GM19023 (cell line): ENCODE data around the gene DHPS.
"Not testable (repeated sequence)": the region's sequence is repeated elsewhere in the genome, so short reads cannot be mapped to it uniquely, and the experiment has no call there.

Experiments used
- ATAC-seq: cut with Tn5 transposase; IDR thresholded peaks from one replicate; pipeline ENCODE4 v1.9.1; 2021; ENCODE audit warnings: mild to moderate bottlenecking, moderate library complexity; ENCODE audit not compliant: unreplicated experiment

DHPS gene

DNA sequence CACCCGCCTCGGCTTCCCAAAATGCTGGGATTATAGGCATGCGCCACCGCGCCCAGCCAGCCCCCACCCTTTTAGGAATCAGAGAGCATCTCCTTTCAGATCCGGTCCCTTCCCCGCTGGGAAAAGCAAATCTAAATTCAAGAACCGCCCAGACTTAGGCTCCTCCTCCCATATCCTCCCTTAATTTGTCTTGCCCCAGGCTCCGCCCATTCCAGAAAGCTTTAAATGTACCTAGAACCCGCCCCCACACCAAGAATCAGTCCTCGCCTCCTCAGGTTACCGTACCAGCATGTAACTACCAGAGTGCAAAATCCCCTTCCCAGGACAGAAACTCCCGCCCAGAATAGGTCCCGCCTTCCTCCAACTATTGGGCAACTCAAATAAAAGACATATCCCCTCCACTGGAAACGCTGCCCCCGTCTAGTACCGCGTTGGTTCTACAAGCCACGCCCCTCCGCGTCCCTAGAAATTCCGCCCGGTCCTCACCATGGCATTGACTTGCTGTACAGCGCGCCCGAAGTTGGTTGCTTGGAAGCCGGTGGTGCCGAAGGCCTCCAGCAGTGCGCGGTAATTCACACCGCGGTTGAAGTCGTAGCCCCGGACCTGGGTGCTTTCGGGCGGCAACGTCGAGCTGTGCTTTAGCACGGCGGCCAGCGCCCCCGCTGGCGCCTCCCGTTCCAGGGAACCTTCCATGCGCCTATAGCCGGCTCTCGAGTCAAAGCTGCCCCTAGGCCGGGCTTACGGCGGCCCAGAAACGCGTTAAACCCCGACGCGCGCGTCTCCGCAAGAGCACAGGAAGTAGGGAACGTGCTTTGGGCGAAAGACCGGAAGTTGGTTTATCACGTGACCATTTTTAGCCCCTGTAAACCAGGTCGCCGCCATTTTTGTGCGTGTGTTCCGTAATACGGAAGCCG is at the start of gene DHPS:
Gene DHPS, minus strand, starts transcription at position 807 of the 914 bp plus-strand sequence. Its CDS starts 114 bp downstream, at position 693.
- ATAC-seq = peak; percentile 63

DNA sequence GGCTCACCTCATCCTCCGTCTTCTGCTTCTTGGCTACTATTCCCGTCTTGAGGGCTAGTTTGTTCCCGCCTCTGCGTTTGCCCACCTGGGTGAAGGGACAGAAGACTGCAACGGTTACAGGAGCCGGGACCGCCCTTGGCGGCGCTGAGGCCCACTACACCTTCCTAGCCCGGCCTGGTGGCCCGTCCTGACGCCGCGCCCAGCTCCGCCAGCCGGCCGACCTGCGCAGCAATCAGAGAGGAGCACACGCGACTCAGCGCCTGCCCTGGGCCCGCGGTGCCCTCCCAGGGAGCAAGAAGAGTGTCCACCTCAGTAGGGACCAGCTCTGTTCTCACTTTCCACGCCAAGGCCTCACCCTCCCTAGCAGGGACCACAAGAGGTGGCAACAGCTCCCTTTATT is 49.7 kb upstream of the DHPS start:
- ATAC-seq = no peak

DNA sequence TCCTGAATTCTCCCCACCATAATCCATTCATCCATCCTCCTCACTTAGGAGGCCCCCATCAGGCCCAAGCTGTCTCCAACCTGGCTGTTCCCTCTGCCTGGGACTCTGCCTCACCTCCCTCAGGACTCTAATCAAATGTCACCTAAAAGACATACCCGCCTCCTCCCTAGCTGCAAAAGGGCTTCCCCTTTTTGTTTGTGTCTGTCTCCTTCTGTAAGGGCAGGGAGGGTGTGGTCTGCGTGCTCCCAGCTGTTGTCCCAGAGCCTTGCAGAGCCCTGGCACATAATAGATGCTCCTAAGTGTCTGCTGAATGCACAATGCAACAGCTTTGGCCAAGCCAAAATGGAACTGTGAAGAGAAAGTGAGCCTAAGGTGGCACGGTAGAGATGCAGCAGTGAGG is 48.4 kb upstream of the DHPS start:
- ATAC-seq = no peak

DNA sequence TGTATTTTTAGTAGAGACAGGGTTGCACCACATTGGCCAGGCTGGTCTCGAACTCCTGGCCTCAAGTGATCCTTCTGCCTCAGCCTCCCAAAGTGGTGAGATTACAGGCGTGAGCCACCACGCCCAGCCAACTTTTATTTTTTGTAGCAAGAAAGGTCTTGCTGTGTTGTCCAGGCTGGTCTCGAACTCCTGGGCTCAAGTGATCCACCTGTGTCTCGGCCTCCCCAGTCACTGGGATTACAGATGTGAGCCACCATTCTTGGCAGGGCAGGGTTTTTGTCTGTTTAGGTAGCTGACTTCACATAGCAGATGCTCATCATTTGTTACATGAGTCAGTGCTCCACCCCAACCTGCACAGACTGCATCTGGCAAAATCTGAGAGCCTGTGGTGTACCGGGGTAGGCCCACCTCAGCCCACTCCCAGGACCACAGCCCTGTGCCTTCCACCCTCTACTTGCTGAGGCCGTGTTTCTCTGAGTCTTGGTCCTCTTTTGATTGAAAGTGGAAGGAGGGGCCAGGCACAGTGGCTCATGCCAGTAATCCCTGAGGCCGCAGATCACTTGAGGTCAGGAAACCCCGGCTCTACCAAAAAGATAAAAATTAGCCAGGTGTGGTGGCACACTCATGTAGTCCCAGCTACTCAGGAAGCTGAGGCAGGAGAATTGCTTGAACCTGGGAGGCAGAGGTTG is 46.2 kb upstream of the DHPS start:
- ATAC-seq = no peak

DNA sequence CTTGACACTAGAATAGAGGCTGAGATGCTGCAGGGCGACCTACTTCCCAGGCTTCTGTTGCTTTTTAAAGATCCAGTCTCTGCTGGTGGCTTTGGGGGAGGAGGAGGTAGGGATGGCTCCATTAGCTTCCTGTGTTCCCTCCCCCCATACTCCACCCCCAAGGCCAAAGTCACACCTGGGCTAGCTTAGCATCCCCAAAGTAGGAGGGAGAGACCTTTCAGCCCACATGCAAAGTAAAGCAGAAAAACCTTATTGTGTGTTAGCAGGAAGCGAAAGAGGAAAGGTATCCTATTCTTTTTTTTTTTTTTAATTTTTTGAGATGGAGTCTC is 45.3 kb upstream of the DHPS start:
- no peak for ATAC-seq

DNA sequence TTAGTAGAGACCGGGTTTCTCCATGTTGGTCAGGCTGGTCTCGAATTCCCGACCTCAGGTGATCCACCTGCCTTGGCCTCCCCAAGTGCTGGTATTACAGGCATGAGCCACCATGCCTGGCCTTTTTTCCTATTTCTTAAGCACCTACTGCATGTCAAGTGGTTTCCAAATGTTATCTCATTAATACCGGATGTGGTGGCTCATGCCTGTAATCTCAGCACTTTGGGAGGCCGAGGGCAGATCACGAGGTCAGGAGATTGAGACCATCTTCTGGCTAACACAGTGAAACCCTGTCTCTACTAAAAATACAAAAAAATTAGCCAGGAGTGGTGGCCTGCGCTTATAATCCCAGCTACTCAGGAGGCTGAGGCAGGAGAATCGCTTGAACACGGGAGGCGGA is 43.9 kb upstream of the DHPS start:
- not testable (repeated sequence) for ATAC-seq

DNA sequence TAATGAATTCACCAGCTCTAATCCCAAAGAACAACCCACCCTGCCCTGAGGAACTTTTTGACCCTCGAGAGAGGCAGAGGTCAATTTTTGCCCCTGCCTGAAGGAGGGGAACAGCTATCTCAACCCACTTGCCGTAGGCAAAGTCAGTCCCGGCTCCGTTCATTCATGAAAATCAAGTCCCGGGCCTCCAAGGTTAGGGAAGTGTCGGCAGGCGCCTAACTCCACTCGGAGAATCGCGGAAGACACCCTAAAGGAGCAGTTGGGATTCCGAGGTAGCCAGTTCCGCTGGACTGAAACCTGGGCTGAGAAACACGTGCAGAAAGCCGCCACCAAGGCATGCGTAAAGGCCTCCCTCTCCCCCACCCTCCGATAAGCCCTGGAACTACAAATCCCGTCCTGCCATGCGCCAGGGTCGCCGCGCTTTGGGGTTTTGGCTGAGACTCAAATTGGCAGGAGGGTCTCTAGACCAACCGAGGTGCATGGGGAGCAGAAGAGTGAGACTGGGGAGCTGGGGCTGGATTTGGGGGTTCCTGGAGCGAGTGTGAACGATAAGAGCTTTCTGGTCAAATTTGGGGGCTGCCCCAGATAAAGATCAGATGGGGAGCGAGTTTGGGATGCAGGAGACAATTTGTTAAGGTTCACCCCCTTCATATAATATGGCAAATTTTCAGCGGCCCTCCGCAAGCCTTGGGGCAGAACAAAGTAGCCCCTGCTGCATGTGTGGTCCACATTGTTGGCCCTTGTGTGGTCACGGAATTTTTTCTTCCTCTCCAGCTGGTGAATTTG is 42.2 kb upstream of the DHPS start, which contains the start of gene TNPO2:
Gene TNPO2, minus strand, starts transcription at position 292 of the 786 bp plus-strand sequence. CDS start 2,955 bp downstream, outside the sequence.
- ATAC-seq = no peak

DNA sequence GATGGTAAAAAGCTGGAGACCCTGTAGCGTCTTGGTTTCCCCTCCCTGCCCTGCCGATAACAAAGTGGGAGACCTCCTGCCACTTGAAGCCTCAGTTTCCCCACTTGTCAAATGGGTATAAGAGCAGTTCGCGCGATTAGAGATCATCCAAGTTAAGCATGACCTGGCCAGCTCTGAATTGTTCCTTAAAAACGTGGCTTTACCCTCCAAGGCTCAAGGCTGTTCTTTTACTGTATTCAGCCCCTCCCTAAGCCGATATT is 41.6 kb upstream of the DHPS start:
- ATAC-seq = no peak

DNA sequence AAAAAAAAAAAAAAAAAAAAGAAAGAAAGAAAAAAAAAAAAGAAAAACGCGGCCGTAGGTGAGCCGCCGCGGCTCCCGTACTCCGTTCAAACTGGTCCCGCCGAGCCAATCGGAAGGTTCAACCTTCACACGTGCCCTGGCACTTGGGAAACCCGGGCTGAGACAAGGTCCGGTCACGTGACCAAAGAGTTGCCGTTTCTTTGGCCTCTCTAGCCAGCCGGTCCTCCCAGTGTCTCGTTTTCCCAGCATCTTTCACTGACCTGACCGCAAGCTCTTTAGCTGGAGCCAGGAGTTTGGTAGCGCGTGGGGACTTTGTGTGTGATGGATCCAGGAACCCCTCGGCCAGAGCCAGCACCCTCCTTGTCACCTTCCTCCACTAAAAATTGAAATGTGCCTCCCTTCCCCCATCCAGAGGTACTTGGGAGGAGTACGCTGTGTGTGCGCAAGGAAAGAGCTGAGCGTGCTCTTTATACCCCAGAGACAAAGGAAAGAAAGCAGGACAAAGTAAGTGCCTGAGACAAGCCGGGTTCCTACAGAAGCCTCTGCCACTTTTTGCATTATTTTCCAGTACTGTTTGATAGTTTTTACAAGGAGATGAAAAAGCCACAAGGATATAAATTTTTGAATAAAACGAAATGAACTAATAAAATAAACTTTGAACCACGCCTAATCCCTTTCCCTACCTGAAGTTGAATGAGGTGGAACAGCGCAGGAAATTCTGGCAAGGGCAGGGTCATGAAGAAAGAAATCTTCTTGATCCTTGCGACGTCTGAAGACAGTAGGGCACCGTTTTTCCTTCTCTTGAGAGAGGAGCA is 41.1 kb upstream of the DHPS start:
- ATAC-seq = peak; percentile 81

DNA sequence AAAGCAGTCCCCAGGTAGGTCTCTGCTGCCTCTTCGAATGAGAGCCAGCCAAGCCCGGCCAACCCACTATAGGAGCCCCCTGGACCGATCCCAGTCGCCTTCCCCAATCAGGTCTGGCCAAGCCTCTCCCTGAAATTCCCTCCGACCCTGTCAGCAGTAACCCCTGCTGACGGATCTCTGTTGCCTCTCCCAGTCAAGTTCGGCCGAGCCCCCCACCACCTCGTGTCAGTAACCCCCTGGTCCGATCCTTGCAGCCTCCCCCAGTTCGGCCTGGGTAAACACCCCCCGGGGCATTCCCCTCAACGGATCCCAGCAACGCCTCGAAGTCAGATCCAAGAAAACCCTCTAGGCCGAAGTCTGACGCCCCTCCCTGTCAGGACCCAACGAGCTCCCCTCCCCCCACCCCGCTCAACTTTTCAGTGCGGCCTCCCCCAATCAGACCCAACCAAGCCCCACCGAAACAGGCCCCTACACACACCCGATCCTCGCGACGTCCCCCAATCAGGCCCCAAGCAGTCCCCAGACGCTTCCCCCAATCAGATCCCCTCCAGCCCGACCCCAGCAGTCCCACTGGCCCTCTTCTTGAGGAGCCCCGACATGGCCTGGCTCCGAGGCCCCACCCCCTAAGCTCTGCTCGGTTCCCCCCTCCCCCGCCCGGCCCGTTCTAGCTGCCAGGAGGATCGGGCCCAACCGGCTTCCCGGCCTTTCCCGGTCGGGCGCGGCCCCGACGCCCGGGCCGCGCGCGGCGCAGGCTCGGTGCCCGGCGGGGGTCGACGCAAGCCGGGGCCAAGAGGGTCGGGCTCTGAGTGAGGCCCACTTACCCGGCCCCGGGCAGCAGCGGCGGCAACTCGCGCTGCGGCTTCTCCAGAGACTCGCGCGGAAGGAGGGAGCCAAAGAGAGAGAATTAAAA is 40.2 kb upstream of the DHPS start:
- ATAC-seq = no peak

DNA sequence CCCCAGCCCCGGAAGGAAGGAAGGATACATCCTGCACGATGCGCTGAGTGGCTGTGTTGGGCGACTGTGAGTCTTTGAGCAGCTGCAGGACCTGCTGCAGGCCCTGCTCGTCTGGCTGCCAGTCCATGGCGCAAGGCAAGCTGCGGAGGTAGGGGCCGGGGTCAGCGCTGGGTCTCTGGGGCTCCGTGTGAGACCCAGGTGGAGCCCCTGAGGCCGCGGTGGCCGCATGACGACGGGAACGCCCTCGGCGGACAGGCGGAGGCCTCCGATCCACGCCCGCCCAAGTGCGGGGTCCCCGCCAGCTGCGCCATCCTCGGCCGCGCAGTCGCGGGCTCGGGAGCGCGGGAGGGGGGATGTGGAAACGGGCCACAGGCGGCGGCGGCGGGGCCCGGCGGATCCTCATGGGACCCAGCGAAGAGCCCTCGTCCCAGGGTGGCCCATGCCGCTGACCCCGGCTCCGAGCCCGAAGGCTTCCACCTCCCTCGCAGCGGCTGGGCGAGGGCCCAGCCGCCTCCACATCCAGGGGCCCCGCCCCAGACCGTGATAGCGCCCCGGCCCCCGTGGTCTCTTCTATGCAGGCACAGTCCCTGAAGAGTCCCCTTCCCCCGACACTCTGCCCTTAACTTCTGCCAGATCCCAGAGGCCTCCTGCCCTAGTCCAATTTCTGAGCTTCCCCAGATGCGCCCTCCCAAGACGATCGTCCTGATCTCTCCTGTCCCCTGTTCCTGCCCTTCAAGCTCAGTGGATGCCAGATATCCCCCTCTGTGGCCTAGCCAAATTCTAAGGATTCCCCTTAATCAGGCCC is 39.4 kb upstream of the DHPS start:
- ATAC-seq = no peak

DNA sequence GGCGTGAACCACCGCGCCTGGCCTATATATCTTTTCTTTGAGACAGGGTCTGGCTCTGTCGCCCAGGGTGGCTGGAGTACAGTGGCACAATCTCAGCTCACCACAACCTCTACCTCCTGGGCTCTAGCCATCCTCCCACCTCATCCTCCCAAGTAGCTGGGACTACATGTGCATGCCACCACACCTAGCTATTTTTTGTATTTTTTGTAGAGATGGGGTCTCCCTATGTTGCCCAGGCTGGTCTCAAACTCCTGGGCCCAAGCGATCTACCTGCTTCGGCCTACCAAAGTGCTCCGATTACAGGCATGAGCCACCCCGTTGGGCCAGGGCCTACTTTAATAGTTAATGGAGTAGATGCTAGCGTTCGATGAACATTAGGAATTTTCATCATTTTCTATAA is 38.6 kb upstream of the DHPS start:
- ATAC-seq = no peak

DNA sequence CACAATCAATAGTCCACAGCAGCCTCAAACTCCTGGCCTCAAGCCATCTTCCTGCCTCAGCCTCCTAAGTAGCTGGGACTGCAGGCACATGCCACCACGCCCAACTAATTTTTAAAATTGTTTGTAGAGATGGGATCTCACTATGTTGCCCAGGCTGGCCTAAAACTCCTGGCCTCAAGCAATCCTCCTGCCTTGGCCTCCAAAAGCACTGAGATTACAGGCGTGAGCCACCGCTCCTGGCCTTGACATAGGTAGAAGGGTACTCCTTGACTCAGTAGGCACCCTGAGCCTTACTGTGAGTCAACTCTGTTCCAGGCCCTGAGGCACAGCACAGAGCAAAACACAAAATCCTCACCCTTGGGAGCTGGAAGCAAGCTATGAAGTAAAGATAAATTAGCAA is 34.2 kb upstream of the DHPS start:
- ATAC-seq = no peak

DNA sequence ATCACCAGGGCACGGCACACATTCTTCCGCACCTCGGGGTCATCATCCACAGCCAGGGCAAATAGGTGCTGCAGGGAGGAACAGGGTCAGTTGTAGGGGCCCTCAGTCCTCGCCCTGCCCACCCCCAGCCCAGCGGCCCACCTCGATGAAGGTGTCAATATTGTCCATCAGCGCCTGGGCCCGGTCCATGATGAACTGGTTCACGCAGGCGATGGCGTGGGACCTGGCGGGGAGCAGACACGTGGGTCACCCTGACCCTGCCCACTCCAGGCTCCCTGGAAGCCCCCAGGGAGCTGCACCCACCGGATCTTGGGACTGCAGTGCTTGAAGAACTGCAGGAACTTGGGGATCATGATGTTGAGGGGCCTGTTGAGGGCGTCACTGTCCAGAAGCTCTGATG is 33.4 kb upstream of the DHPS start:
- ATAC-seq = no peak

DNA sequence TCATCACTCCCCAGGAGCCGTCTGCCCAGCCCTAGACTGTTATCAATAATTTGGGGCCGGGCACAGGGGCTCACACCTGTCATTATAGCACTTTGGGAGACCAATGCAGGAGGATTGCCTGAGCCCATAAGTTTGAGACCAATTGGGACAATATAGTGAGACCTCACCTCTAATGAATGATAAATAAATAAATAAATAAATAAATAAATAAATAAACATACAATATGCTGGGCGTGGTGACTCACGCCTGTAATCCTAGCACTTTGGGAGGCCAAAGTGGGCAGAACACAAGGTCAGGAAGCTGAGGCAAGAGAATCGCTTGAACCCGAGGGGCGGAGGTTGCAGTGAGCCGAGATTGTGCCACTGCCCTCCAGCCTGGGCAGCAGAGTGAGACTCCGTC is 31.6 kb upstream of the DHPS start:
- not testable (repeated sequence) for ATAC-seq

DNA sequence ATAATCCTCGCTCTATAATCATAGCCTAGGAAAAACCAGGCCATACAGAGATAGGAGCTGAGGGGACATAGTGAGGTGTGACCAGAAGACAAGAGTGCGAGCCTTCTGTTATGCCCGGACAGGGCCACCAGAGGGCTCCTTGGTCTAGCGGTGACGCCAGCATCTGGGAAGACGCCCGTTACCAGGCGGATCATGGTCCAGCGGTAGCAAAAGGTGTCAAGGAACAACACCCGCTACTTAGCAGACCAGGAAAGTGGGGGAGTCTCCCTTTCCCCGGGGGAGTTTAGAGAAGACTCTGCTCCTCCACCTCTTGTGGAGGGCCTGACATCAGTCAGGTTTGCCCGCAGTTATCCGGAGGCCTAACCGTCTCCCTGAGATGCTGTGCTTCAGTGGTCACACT is 30.4 kb upstream of the DHPS start:
- ATAC-seq = not testable (repeated sequence)

DNA sequence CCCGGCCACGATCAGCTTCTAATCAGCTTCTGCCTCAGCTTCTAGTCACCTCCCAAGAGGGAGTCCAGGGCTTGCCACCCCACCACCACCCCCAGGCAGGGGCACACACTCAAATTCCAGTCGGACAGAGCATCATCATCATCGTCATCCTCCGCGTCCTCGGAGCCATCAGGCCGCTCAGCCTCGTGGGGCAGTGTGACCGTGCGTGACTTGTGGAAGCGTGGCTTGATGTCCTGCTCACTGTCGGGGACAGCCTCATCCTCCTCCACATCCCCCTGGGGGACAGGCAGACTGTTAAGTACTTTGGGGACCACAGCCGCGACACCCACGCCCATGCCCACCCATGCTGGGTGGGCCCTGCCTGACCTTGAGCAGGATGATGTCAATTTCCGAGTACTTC is 29.5 kb upstream of the DHPS start:
- no peak for ATAC-seq

DNA sequence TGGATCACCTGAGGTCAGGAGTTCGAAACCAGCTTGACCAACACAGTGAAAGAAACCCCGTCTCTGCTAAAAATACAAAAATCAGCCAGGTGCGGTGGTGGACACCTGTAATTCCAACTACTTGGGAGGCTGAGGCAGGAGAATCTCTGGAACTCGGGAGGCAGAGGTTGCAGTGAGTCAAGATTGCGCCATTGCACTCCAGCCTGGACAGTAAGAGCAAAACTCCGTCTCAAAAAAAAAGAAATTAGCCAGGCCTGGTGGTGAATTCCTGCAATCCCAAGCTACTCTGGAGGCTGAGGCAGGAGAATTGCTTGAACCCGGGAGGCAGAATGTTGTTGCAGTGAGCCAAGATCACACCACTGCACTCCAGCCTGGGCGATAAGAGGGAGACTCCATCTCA is 27.0 kb upstream of the DHPS start:
- no peak for ATAC-seq

DNA sequence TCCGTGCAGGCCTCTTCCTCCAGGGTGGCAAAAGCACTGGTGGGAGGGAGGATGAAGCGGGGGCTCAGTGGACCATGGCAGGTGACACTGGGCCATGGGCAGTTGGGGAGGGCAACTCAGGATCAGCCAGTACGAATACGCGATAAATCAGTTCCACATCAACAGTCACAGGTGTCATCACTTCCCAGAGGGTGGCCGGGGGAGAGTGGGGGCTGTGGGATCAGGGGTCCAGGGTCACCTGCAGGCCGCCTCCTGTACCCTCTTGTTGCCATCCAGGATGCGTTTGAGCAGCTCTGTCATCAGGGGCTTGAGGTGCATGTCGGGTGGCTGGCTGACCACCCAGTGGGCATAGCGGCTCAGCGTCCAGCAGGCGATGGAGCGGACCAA is 24.6 kb upstream of the DHPS start:
- no peak for ATAC-seq
